ENCODE results near the gene UBE3D. TPM values are rescaled to one million over a fixed set of nuclear protein-coding genes. Genes with fewer than 3 reads are reported as not detected.
A peak's percentile ranks its signal among the peaks of the same experiment; 100 is the strongest.
"Not testable (repeated sequence)": the region's sequence is repeated elsewhere in the genome, so short reads cannot be mapped to it uniquely, and the experiment has no call there.

Gene UBE3D
- total RNA-seq, 1 donor from 2014 or later = 2.5 TPM

DNA sequence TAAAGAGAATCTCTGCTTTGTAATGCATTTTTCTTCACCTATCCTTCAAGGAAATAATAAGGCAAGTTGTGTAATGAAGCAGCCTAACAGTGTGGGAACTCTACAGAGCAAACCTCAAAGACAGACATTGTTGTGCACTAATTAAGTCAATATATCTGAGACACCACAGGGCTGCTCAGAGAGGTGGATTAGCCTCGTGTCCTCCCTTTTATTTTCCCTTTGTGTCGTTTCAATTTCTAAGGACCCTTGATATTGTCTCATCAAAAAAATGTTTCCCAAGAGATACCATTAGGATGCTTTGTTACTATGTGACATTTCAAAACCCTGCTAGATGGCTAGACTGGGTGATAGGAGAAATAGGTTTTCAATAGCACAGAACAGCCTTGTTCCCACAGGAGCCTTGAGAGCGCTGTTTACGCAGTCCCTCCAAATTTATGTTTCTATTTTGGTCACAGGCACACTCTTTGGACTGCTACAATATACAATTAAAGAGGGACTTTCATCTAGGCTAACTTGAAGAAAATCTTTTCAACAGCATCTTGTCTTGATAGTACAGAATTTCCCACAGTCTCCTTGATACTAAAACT lies 23.1 kb downstream of the UBE3D start:
- Histone ChIP-seq H3K9me3 (replicated peaks) (no peaks in the 10 kb centered on the region), H3K4me1 (peaks cover 8% of the 10 kb centered on the region), H3K27ac (replicated peaks) (no peak overlapping the region), H3K4me3 (no peak overlapping the region), H3K36me3 (peaks cover 4% of the 10 kb centered on the region), H3K27me3 (ENCODE audit: low read depth) (no peaks in the 10 kb centered on the region)
- intact Hi-C loops (cut with micrococcal nuclease) = no loop called here
- TF ChIP-seq, protein P1, sequence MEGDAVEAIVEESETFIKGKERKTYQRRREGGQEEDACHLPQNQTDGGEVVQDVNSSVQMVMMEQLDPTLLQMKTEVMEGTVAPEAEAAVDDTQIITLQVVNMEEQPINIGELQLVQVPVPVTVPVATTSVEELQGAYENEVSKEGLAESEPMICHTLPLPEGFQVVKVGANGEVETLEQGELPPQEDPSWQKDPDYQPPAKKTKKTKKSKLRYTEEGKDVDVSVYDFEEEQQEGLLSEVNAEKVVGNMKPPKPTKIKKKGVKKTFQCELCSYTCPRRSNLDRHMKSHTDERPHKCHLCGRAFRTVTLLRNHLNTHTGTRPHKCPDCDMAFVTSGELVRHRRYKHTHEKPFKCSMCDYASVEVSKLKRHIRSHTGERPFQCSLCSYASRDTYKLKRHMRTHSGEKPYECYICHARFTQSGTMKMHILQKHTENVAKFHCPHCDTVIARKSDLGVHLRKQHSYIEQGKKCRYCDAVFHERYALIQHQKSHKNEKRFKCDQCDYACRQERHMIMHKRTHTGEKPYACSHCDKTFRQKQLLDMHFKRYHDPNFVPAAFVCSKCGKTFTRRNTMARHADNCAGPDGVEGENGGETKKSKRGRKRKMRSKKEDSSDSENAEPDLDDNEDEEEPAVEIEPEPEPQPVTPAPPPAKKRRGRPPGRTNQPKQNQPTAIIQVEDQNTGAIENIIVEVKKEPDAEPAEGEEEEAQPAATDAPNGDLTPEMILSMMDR (IDR thresholded peaks at IDR 0.05; ENCODE audit: borderline replicate concordance) = no peak
- DNase-seq = no peak

DNA sequence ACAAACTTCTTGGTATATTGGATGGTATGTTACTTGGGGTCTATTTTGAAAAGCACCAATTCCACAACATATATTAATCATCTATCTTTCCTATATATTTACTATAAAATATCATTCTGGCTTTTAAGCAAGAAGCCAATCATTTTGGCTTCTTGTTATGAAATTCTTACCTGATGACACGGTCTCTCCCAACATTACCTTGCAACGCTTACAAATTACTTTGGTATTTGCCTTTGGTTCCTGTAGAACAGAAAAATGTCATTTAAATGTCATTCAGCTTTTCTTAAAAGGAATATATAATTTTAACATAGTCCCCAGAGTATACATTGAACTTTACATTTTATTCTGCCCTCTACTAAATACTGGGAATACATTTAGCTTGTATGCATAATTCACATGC lies 27.4 kb downstream of the UBE3D start:
- intact Hi-C loops (cut with micrococcal nuclease) = no loop called here
- no peak for DNase-seq
- H3K36me3 ChIP-seq = no peaks in the 10 kb centered on the region

DNA sequence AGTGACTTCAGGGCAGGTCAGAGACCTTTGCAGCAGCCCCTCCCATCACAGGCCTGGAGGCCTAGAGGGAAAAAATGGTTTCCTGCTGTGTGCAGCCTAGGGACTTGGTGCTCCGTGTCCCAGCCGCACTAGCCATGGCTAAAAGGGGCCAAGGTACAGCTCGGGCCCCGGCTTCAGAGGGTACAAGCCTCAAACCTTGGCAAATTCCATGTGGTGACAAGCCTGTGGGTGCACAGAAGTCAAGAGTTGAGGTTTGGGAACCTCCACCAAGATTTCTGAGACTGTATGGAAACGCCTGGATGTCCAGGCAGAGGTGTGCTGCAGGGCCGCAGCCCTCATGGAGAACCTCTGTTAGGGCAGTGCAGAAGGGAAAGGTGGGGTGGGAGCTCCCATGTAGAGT lies 34.0 kb downstream of the UBE3D start:
- H3K36me3 ChIP-seq = peaks cover 22% of the 10 kb centered on the region
- no peaks in the 10 kb centered on the region for H3K27me3 ChIP-seq (ENCODE audit: low read depth)
- peaks cover 11% of the 10 kb centered on the region for H3K9me3 ChIP-seq (replicated peaks)
- H3K4me1 ChIP-seq = no peaks in the 10 kb centered on the region
- H3K27ac ChIP-seq (replicated peaks) = no peak overlapping the region
- TF ChIP-seq, protein P1 (IDR thresholded peaks at IDR 0.05; ENCODE audit: borderline replicate concordance) = no peak
- intact Hi-C loops (cut with micrococcal nuclease) = no loop called here
- no peak for DNase-seq
- no peak overlapping the region for H3K4me3 ChIP-seq

More for the DNA sequence above, 27.4 kb downstream of the UBE3D start:
- Histone ChIP-seq H3K27me3 (ENCODE audit: low read depth) (no peaks in the 10 kb centered on the region), H3K4me3 (no peak overlapping the region), H3K27ac (replicated peaks) (no peak overlapping the region), H3K9me3 (replicated peaks) (no peaks in the 10 kb centered on the region), H3K4me1 (peaks cover 8% of the 10 kb centered on the region)
- TF ChIP-seq, protein P1 (IDR thresholded peaks at IDR 0.05; ENCODE audit: borderline replicate concordance) = no peak

DNA sequence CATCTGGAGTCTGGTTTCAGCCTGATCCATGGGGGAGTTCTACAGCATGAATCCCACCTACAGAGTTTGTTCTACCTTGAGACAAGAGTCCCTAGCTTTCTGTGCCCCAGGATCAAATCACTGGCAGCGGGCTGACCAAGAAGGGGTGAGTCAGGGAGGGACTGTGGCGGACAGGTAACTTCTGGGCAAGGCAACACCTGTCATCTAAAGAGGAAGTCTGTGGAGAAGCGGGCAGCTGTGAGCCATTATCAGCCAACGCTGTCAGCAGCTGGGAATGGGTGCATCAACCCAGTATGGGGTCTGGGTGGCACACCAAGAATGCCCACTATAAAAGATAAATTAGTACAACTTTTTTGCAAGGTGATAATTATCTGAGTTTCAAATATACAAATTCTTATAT lies 45.9 kb downstream of the UBE3D start:
- intact Hi-C loops (cut with micrococcal nuclease) = no loop called here
- peaks cover 50% of the 10 kb centered on the region for H3K36me3 ChIP-seq
- H3K4me1 ChIP-seq = no peaks in the 10 kb centered on the region
- DNase-seq = no peak
- no peaks in the 10 kb centered on the region for H3K27me3 ChIP-seq (ENCODE audit: low read depth)
- peaks cover 7% of the 10 kb centered on the region for H3K9me3 ChIP-seq (replicated peaks)
- H3K27ac ChIP-seq (replicated peaks) = no peak overlapping the region
- TF ChIP-seq, protein P1 (IDR thresholded peaks at IDR 0.05; ENCODE audit: borderline replicate concordance) = no peak
- no peak overlapping the region for H3K4me3 ChIP-seq

DNA sequence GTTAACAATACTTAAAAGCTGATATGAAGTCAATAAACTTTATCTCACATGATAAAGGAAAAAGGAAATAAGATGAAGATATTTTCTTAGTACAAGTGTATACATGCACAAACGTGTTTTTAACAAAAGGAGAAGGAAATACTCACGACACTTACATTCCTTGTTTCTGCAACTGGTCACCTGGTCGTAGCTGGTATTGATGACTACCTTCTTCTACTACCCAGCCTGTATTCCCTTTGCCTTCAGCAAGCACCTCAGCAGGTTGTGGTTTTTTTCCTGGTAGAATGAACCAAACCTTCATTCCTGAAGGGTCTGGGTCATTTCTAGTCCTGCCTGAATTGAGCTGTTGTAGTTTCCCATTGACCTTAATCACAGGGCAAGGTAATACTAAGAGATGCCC lies 54.5 kb downstream of the UBE3D start:
- H3K27ac ChIP-seq (replicated peaks); intact Hi-C loops (cut with micrococcal nuclease); H3K4me3 ChIP-seq; DNase-seq; H3K27me3 ChIP-seq (ENCODE audit: low read depth): not testable (repeated sequence)
- Histone ChIP-seq H3K36me3 (peaks cover 29% of the 10 kb centered on the region), H3K4me1 (peaks cover 13% of the 10 kb centered on the region), H3K9me3 (replicated peaks) (peaks cover 11% of the 10 kb centered on the region)

DNA sequence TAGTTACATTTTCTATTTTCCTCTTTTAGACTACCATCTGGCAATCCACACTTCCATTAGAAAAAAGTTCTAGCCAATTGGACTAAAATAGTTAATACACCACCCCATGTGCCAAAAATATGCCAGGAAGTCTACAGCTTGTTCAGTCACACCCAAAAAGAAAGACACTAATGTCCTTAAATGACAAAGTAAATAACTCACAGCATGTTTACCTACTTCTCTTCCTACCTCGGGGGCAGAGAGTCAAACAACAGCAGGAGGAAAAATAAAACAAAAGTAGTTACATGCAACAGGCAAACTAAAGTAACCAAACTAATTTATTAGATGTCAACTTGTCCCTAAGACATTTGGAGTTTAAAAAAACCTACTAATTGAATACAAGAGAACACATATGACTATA lies 57.0 kb downstream of the UBE3D start:
- peak overlapping the region; percentile 20 for H3K27ac ChIP-seq (replicated peaks)
- H3K27me3 ChIP-seq (ENCODE audit: low read depth) = no peaks in the 10 kb centered on the region
- TF ChIP-seq, protein P1 (IDR thresholded peaks at IDR 0.05; ENCODE audit: borderline replicate concordance) = no peak
- H3K4me1 ChIP-seq = peaks cover 13% of the 10 kb centered on the region
- H3K36me3 ChIP-seq = peaks cover 11% of the 10 kb centered on the region
- DNase-seq = no peak
- intact Hi-C loops (cut with micrococcal nuclease) = no loop called here
- H3K9me3 ChIP-seq (replicated peaks) = no peaks in the 10 kb centered on the region
- no peak overlapping the region for H3K4me3 ChIP-seq
